GM19438 (cell line): ENCODE results near the gene PRM3.

ENCODE experiments used
- ATAC-seq: cut with Tn5 transposase; IDR thresholded peaks from one replicate; pipeline ENCODE4 v1.9.1; 2021; ENCODE audit warnings: low read depth; ENCODE audit not compliant: unreplicated experiment

The PRM3 gene

DNA sequence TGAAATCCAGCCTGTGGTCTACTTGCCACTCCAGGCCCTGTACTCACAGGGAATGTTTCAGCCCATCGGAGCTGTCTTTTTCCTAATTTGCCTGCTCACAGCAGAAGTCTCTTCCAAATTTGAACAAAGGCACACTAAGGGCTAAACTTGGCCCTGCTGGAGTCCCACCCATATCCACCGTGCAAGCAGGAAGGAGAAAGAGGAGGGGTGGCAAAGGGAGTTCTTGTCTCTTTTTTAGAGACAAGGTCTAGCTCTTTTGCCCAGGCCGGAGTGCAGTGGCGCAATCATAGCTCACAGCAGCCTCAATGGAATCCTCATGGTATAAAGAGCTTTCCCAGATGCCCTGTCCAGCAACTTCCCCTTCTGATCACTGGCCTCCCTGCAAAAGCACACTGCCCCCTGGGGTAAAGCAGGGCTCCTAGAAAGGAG, 10.4 kb upstream of the PRM3 start:
- no peak for ATAC-seq

DNA sequence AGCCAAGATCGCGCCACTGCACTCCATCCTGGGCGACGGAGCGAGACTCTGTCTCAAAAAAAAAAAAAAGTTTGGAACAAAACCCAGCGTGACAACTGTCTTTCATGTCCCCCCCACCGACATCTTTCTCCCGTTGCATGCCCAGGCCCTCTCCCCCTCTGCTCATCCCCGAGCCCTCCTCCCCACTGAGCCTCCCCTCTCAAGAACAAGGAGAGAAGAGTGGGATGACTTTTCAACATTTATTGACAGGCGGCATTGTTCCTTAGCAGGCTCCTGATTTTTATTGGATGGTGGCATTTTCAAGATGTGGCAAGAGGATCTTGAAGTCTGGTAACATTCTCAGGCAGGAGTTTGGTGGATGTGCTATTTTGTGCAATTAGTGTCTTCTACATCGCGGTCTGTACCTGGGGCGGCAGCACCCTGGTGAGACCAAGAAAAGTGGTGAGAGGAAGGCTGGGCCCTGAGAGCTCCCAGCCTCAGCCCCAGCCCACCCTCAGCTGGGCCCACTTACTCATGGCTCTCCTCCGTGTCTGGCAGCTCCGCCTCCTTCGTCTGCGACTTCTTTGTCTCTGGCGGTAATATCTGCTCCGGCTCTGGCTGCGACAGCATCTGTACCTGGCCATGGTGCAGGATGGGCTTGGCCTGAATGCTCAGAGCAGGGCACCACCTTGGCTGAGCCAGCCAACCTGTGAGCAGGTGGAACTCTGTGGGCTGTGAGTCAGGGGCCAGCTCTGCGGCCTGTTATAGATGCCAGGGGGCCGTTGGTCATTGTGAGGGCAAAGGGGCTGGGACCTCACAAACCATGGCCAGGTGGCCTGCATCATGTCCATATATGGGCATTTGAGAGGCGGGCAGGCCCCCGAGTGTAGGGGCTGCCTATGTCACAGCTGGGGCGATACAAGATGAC, 7.4 kb upstream of the PRM3 start, which contains the start of gene PRM1:
Gene PRM1, minus strand, starts transcription at position 715 of the 907 bp plus-strand sequence. Its CDS starts 92 bp downstream, at position 623.
- no peak for ATAC-seq

DNA sequence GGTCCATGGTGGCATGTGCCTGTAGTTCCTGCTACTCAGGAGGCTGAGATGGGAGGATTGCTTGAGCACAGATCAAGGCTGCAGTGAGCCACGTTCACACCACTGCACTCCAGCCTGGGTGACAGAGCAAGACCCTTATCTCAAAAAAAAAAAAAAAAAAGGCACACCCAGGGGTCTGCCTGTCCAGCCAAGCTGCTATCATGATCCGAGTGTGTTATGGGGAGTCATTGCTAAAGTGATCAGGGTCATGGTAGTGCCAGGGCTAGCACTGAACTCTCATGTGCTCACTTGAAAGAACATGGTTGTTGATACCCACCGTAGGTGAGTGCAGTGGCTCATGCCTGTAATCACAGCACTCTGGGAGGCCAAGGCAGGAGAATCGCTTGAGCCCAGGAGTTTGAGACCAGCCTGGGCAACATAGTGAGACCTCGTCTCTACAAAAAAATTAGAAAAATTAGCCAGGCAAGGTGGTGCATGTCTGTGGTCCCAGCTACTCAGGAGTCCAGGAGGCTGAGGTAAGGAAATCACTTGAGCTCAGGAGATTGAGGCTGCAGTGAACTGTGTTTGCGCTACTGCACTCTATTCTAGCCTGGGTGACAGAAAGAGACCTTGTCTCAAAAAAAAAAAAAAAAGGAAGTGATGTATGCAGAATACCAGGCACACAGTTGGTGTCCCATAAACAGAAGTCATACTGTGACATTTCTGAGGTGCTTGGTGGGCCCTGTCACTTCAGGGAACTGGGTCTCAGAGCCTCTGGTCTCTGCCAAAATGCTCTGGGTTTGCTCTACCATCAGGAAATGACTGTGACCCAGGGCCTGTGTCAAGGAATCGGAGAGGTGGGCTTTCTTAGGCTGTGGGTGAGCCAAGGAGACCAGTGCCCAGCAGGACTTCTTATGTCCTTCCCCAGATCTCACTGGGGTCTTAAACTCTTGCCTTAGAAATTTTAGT, 5.5 kb upstream of the PRM3 start:
- no peak for ATAC-seq

- no peak for ATAC-seq
Observed at GRCh38 chr16:11277607-11278337, 4.3 kb upstream of the PRM3 start.

GRCh38 chr16:11276896-11277593, 3.6 kb upstream of the PRM3 start:
- no peak for ATAC-seq

GRCh38 chr16:11276143-11276895, 2.9 kb upstream of the PRM3 start, which contains the start of gene PRM2:
Gene PRM2, minus strand, starts transcription at chr16:11276480. Its CDS starts 110 bp downstream, at chr16:11276370.
- ATAC-seq = no peak

DNA sequence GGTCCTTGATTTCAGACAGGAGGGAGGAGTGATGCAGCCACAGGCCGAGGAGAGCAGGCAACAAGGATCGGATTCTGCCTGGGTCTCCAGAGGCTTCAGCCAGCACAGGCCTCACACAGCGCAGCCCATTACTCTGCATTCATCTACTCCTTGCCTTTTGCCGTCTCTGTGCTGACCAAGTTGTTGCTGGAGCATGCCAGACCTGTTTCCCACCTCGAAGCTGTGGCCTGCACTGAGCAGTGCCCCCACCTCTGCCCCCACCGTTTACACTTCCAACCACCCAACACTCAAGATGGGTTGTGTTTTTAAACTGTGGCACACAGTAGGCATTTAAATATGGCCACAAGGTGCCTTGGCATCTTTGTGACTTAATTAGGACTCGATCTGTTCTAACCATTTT, 1.5 kb upstream of the PRM3 start:
- ATAC-seq = no peak

- no peak for ATAC-seq
Observed at GRCh38 chr16:11273721-11274324, 394 bp upstream of the PRM3 start.

GRCh38 chr16:11272484-11272883, 945 bp downstream of the PRM3 start:
- ATAC-seq = no peak

DNA sequence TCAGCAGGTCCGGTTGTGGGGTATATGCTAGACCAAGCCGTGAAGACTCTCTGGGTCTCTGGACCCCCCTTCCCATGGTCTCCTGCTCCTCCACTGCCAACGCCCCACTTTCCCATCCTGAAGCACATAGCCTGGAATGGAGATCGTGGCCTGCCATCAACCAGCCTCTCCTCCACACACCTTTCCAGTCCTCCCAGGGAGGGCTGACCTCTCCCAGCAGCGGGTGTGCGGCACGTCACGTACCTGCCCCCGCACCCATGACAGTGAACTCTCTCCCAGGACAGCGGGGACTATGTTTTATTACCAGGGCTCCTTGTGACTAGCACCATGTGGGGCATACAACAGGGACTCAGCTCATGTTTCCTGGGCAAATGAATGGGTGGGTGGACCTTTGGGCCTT, 1.8 kb downstream of the PRM3 start:
- ATAC-seq = no peak

- no peak for ATAC-seq
Observed at GRCh38 chr16:11270602-11271162, 2.7 kb downstream of the PRM3 start.

DNA sequence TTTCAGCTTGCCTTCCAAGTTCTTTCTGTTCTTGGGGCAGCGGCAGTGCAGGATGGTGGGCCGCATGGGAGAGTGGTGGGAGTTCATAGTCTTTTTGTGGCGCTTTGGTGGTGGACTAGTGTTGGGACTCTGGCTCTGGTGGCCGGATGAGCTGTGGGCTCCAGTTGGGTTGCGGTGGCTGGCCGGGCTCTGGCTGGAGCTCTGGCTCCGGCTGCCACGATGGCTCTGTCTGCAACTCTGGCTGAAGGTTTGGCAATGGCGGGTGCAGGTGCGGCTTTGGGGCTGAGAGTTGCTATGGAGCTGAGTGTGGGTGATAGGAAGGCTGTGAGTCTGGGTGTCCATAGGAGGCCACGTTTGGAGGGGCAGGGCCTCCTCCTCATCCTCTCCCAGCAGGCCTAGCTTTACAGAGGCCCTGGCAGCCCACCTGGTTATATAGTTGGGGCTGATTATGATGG, 4.5 kb downstream of the PRM3 start, which contains the start of gene TNP2:
Gene TNP2, minus strand, starts transcription at position 405 of the 455 bp plus-strand sequence. Its CDS starts 63 bp downstream, at position 342.
- no peak for ATAC-seq

DNA sequence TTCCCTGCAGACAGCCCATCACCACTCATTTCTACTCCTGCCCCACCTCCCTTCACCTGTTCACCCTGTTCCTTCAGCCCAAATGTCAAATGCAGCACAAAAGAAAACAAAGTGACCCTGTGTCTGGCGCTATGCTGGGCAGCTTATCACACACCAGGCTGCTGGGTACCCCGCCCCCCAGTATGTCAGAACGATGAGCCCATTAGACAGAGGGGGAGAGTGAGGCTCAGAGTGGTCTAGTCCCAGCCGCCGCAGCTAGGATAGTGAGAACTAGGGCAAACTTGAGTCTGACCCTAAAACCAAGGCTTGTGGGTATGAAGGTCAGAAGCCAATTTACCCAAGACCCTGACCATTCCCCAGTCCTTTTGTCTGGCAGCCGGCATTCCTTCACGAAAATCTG, 8.3 kb downstream of the PRM3 start:
- no peak for ATAC-seq

DNA sequence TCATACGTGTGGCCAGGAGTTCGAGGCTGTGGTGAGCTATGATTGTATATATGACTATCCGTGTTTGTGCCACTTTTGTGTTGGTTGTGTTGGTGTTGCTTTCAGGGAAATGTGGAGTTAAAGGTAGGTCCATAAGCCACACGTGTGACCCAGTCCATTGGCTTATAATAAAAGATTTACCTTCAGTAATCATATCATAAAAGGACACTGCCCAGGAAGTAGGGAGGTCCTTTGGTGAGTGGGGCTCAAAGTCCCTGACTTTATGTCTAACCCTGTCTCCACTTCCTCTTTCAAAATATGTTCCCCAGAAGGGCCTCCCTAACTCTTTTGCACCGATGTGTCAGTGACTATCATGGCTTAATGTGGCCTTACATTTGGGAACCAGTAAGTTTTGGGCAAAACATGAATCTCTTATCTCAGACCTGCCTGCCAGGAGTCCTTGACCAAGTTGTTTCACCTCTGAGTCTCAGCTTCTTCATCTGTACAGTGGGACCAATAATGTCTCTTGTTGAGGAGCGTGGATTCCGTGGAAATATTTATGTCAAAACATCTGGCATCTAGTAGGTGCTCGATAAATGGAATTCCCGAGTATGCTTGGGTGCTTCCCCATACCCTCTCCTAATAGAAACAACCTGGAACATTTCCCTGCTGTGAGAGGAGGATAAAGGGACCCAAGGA, 9.1 kb downstream of the PRM3 start:
- no peak for ATAC-seq

GRCh38 chr16:11263737-11264136, 9.7 kb downstream of the PRM3 start:
- no peak for ATAC-seq

DNA sequence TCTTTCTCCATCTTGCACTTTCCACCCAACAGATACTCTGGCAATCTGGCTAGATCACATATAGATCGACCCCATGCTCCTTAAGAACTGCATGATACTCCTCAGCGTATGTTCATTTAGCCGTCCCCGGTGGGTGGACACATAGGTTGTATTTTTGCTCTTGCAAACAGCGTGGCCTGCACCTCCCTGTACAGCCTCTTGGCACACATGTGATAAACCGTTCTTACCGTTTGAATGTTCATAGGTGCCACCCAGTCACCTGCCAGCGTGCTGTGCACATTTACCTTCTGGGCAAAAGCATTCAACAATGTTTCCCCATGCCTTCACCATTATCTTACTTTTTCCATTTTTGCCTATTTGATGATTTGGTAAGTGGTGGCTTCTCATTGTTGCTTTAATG, 10.5 kb downstream of the PRM3 start:
- no peak for ATAC-seq

DNA sequence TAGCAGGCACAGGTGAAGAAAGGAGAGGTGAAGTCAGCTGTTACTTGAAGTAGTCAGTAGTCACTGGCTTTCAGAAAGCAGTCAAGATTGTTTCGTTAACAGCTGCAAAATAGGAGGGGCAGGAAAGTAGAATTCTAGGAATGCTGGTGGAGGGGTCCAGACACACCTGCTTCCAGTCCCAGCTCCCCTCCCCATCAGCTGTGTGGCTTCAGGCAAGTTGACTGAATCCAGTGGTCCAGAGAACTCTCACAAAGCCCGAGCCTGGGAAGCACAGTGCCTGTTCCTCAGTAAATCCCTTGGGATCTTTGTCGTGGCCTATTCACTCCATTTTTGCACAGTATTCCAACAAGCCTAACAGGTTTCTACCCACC, 12.8 kb downstream of the PRM3 start:
- no peak for ATAC-seq
